ENCODE results near the gene PPP1R15A. TPM values are rescaled to one million over a fixed set of nuclear protein-coding genes. Genes with fewer than 3 reads are reported as not detected.

PPP1R15A gene
- total and polyA plus RNA-seq, 2 of the 8 experiments (the other 6 are each of a cell fraction or from before 2014, with no cell fraction given): 4.1 to 14.0 TPM

DNA sequence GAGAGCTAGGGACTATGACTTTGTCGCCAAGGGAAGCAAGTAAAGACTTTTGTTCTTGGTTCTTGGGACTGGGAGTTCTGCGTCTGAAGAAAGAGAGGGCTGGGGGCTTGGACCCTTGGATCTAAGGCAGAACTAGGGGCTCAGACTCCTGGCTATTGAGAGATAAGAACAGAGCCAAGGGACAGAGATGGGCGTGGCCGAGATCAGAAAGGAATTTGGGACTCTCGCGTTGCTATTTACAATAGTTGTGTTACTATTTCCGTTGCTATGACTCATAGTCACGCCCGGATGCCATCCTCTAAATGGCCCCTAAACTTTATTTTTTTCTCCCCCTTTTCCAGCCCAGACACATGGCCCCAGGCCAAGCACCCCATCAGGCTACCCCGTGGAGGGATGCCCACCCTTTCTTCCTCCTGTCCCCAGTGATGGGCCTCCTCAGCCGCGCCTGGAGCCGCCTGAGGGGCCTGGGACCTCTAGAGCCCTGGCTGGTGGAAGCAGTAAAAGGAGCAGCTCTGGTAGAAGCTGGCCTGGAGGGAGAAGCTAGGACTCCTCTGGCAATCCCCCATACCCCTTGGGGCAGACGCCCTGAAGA lies 759 bp downstream of the PPP1R15A start (continued):
- TF ChIP-seq TAF7 (optimal IDR thresholded peaks at IDR 0.05; ENCODE audit: borderline replicate concordance, low read depth, low read length) (no peak), TAF1 (IDR thresholded peaks at IDR 0.05; ENCODE audit: low read depth, low read length) (peak; percentile 64; the same call in 1 of the 2 replicates), TBP (IDR thresholded peaks at IDR 0.05; ENCODE audit: low read depth, low read length) (peak; percentile 54), CREB1 (IDR thresholded peaks at IDR 0.05) (no peak), SAP30 (IDR thresholded peaks at IDR 0.05; ENCODE audit: insufficient read depth, insufficient replicate concordance, low read length) (no peak), RBBP5 (IDR thresholded peaks at IDR 0.05; ENCODE audit: borderline replicate concordance, low read depth, low read length) (no peak), JUND (IDR thresholded peaks at IDR 0.05; ENCODE audit: low read length) (peak; percentile 48; the same call in 1 of the 2 replicates), POLR2AphosphoS5 (IDR thresholded peaks at IDR 0.05; ENCODE audit: low read depth, low read length) (peak; percentile 52; the same call in 1 of the 2 replicates), BCL11A (IDR thresholded peaks at IDR 0.05; ENCODE audit: low read depth in 2 of 2, low read length in 2 of 2) (no peak), SRF (IDR thresholded peaks at IDR 0.05; ENCODE audit: low read depth, low read length) (no peak), FOSL1 (IDR thresholded peaks at IDR 0.05; ENCODE audit: insufficient read depth, low read depth, low read length) (no peak), CHD1 (IDR thresholded peaks at IDR 0.05; ENCODE audit: low read depth, low read length) (no peak), EP300 (IDR thresholded peaks at IDR 0.05; ENCODE audit: borderline replicate concordance in 1 of 2, low read depth in 2 of 2, low read length in 2 of 2) (peak in 1 of 2 experiments; percentile 65; a peak in 1 of 3 replicates), KDM5A (IDR thresholded peaks at IDR 0.05; ENCODE audit: low read length) (no peak)
- TF ChIP-seq, protein P1, sequence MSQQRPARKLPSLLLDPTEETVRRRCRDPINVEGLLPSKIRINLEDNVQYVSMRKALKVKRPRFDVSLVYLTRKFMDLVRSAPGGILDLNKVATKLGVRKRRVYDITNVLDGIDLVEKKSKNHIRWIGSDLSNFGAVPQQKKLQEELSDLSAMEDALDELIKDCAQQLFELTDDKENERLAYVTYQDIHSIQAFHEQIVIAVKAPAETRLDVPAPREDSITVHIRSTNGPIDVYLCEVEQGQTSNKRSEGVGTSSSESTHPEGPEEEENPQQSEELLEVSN (IDR thresholded peaks at IDR 0.05): no peak

Data from H1 (cell line).